MCF 10A (cell line): Measurements from ENCODE around the gene SLIT3. TPM values are rescaled to one million over a fixed set of nuclear protein-coding genes. Genes with fewer than 3 reads are reported as not detected.

Experiments used
- BruUV-seq: library from RNA; stranded (reverse); fragments of 400-500 nt; replicated peaks from 2 replicates; lab custom pipeline; 2021; lab: Mats Ljungman, UMichigan
- CTCF ChIA-PET: fragments of 300-600 bp; sonication (Branson Sonifier 250); formaldehyde crosslinking; extraction: SDS; loops from one replicate; lab custom pipeline; 2021; ENCODE audit warnings: antibody characterized with exemption, inconsistent platforms; lab: Yijun Ruan, JAX
- POLR2A ChIA-PET: fragments of 300-600, 350-650 bp; sonication (Branson Sonifier 250); formaldehyde crosslinking; extraction: SDS; loops from one replicate; lab custom pipeline; 2020; ENCODE audit warnings: antibody characterized with exemption, inconsistent platforms; lab: Yijun Ruan, JAX
- DNase-seq: peaks from one replicate; pipeline ENCODE4 v3.0.0-alpha.2; 2018; ENCODE audit not compliant: unreplicated experiment
- H3K27ac Mint-ChIP-seq: one replicate; pipeline ENCODE4 v1.8.0; 2022; ENCODE audit warnings: mild to moderate bottlenecking, low read depth, mixed read lengths; ENCODE audit not compliant: unreplicated experiment
- H3K27me3 Mint-ChIP-seq: one replicate; pipeline ENCODE4 v1.8.0; 2022; ENCODE audit warnings: mixed read lengths; ENCODE audit not compliant: insufficient read depth, unreplicated experiment
- H3K36me3 Mint-ChIP-seq: one replicate; pipeline ENCODE4 v1.8.0; 2022; ENCODE audit warnings: mild to moderate bottlenecking, moderate library complexity, mixed read lengths; ENCODE audit not compliant: insufficient read depth, unreplicated experiment
- H3K4me1 Mint-ChIP-seq: one replicate; pipeline ENCODE4 v1.8.0; 2022; ENCODE audit warnings: mixed read lengths; ENCODE audit not compliant: insufficient read depth, unreplicated experiment
- H3K4me3 Mint-ChIP-seq: one replicate; pipeline ENCODE4 v1.8.0; 2022; ENCODE audit warnings: mild to moderate bottlenecking, moderate library complexity, mixed read lengths; ENCODE audit not compliant: unreplicated experiment
- H3K9me3 Mint-ChIP-seq: one replicate; pipeline ENCODE4 v1.8.0; 2022; ENCODE audit warnings: mixed read lengths; ENCODE audit not compliant: unreplicated experiment
- intact Hi-C: fragments of 100-400 bp; cut with micrococcal nuclease; formaldehyde crosslinking; loops from 2 replicates; pipeline ENCODE4 v1.14.1; 2022
- total RNA-seq: library from RNA; stranded (reverse); gene quantifications from 2 replicates; pipeline ENCODE4 v1.2.3, GENCODE V29; 2022
- TF ChIP-seq, protein P1 (sequence below): fragments of 200-600 bp; IDR thresholded peaks from one replicate; pipeline ENCODE4 v1.8.0; 2022; ENCODE audit warnings: antibody characterized with exemption, mild to moderate bottlenecking; ENCODE audit not compliant: unreplicated experiment

The SLIT3 gene
- total RNA-seq, 1 experiment from 2014 or later, result 0.89 TPM

DNA sequence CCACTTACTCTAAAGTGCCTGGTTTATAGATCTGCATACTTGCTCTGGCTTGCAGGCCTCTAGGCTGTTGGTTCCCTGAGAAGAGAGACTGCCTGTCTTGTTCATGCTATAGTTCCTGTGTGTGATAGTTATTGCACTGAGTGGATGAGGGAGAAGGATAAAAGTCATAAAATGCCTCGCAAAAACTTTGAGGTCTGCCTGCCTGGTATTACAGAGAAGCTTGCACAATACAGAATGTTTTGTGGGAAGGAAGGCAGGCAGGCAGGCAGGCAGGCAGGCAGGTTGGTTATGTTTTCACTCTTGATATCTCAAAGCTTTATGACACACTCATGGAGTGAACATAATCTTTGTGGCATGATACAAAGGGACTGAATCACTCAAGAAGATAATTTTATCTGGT lies 287.1 kb downstream of the SLIT3 start:
- Mint-ChIP-seq H3K4me3 (no peak overlapping the region), H3K36me3 (no peaks in the 10 kb centered on the region), H3K27me3 (no peaks in the 10 kb centered on the region), H3K9me3 (no peaks in the 10 kb centered on the region), H3K4me1 (no peaks in the 10 kb centered on the region), H3K27ac (no peak overlapping the region)
- TF ChIP-seq, protein P1, sequence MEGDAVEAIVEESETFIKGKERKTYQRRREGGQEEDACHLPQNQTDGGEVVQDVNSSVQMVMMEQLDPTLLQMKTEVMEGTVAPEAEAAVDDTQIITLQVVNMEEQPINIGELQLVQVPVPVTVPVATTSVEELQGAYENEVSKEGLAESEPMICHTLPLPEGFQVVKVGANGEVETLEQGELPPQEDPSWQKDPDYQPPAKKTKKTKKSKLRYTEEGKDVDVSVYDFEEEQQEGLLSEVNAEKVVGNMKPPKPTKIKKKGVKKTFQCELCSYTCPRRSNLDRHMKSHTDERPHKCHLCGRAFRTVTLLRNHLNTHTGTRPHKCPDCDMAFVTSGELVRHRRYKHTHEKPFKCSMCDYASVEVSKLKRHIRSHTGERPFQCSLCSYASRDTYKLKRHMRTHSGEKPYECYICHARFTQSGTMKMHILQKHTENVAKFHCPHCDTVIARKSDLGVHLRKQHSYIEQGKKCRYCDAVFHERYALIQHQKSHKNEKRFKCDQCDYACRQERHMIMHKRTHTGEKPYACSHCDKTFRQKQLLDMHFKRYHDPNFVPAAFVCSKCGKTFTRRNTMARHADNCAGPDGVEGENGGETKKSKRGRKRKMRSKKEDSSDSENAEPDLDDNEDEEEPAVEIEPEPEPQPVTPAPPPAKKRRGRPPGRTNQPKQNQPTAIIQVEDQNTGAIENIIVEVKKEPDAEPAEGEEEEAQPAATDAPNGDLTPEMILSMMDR, result no peak
- no TSS peak for BruUV-seq
- CTCF ChIA-PET, result interaction anchor here (1.0 kb wide), 1 partner anchor 27 kb away, joined by 3 read pairs; no protein-coding TSS in a partner anchor
- intact Hi-C loops, result no loop called here
- no peak for DNase-seq
- POLR2A ChIA-PET, result no interaction called here

DNA sequence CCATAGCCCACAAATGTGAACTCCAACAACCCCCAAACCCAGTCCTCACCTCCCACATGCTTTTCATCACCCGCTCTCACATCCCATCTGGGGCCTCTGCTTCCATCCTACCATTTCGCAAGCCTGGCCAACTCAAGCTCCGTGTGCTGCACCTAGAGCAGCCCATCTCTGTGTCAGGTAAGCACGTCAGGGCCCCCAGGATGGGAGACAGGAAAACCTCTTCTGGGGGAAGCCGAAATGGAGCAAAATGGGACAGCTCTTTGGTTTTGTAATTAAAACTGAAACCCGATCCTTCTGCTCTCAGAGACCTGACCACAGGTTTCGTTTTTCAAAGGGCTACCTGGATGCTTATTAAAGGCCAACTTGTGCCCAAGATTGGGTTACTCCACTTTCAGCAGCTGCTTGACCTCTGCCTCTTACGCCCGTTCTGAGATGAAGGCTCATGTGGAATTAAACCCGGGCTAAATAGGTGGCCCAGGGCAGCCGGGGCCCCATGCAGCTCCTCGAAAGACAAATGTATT lies 287.7 kb downstream of the SLIT3 start:
- ChIA-PET POLR2A (no interaction called here), CTCF (interaction anchor here (1.0 kb wide), 1 partner anchor 26 kb away, joined by 3 read pairs; no protein-coding TSS in a partner anchor)
- intact Hi-C loops, result no loop called here
- TF ChIP-seq, protein P1, result no peak
- Mint-ChIP-seq H3K4me3 (no peak overlapping the region), H3K9me3 (no peaks in the 10 kb centered on the region), H3K36me3 (no peaks in the 10 kb centered on the region), H3K27me3 (no peaks in the 10 kb centered on the region), H3K27ac (no peak overlapping the region), H3K4me1 (no peaks in the 10 kb centered on the region)
- no TSS peak for BruUV-seq
- no peak for DNase-seq

DNA sequence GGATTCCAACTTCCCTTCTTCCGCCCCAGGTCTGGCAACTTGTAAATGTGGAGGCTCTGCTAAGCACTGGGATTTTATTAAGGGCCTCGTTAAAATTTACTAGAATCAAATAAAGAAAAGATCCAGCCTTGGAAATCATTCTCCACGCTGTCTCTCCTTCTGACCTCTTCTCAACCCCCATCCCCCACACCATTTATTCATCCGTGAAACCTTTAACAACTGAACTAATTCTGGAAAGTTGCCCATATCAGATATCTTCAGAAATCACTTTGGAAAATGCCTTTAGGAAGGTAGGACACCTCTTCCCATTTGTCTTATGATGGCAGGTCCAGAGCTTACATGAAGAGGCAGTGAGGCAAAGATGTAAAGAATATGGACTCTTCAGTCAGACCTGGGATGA lies 288.5 kb downstream of the SLIT3 start:
- ChIA-PET POLR2A (no interaction called here), CTCF (interaction anchor here (4.8 kb wide), 1 partner anchor 24 kb away, joined by 30 read pairs; no protein-coding TSS in a partner anchor)
- H3K27ac Mint-ChIP-seq, result no peak overlapping the region
- intact Hi-C loops, result no loop called here
- BruUV-seq, result no TSS peak
- TF ChIP-seq, protein P1, result no peak
- H3K36me3 Mint-ChIP-seq, result no peaks in the 10 kb centered on the region
- no peak for DNase-seq
- no peaks in the 10 kb centered on the region for H3K9me3 Mint-ChIP-seq
- no peaks in the 10 kb centered on the region for H3K27me3 Mint-ChIP-seq
- no peak overlapping the region for H3K4me3 Mint-ChIP-seq
- no peaks in the 10 kb centered on the region for H3K4me1 Mint-ChIP-seq

DNA sequence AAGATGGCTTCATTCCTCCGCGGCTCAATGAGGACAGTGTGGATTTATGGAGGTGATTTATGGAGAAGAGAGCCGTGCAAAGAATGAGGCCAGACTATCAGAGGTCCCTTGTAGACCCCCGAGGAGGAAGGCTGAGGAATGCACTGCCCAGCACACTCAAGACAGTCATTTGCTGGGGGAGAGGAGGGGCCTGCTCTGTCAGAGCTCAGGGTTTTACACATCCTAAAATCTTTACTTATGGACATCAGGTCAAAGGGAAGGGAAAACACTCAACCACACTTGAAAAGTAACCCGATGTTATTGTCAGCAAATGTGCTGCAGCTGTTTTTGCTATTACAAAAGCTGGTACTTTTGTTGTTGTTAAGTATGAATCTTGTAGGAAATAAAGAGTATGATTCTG lies 289.5 kb downstream of the SLIT3 start:
- H3K36me3 Mint-ChIP-seq, result no peaks in the 10 kb centered on the region
- intact Hi-C loops, result no loop called here
- no peak for DNase-seq
- H3K4me3 Mint-ChIP-seq, result no peak overlapping the region
- no peaks in the 10 kb centered on the region for H3K9me3 Mint-ChIP-seq
- no TSS peak for BruUV-seq
- H3K27ac Mint-ChIP-seq, result no peak overlapping the region
- peaks cover 9% of the 10 kb centered on the region for H3K4me1 Mint-ChIP-seq
- no peaks in the 10 kb centered on the region for H3K27me3 Mint-ChIP-seq
- TF ChIP-seq, protein P1, result no peak
- ChIA-PET POLR2A (no interaction called here), CTCF (interaction anchor here (0.6 to 4.8 kb wide), 3 partner anchors 23 to 421 kb away, joined by 3 to 30 read pairs (median 3); no protein-coding TSS in a partner anchor)
